CD4-positive, alpha-beta memory T cell (primary cell): Measurements from ENCODE around the gene MAP9. TPM values are rescaled to one million over a fixed set of nuclear protein-coding genes. Genes with fewer than 3 reads are reported as not detected.
"Not testable (repeated sequence)": the region's sequence is repeated elsewhere in the genome, so short reads cannot be mapped to it uniquely, and the experiment has no call there.

ENCODE experiments used
- CTCF ChIA-PET: fragments of 350-600 bp; sonication (Branson Sonifier 250); formaldehyde crosslinking; loops from one replicate; lab custom pipeline; 2021; ENCODE audit warnings: inconsistent platforms; ENCODE audit not compliant: partially characterized antibody; lab: Charles Lee
- POLR2A ChIA-PET: fragments of 350-600 bp; sonication (Branson Sonifier 250); formaldehyde crosslinking; loops from one replicate; lab custom pipeline; 2021; ENCODE audit not compliant: partially characterized antibody; lab: Charles Lee
- DNase-seq, 5 donors: peaks; one replicate each; pipeline versions ENCODE4 v3.0.0 to v3.0.0-alpha.2; 2020 to 2022; ENCODE audit warnings: mixed read lengths in 1 of 5
- H3K27ac ChIP-seq: one replicate; pipeline ENCODE4 v1.7.0; 2013; ENCODE audit warnings: low read depth, low read length
- H3K27me3 ChIP-seq: 2 replicates; pipeline ENCODE4 v1.7.0; 2013; ENCODE audit warnings: mild to moderate bottlenecking, low read length, moderate library complexity; ENCODE audit not compliant: insufficient read depth
- H3K36me3 ChIP-seq: 2 replicates; pipeline ENCODE4 v1.7.0; 2013; ENCODE audit warnings: mild to moderate bottlenecking, low read length, moderate library complexity; ENCODE audit not compliant: insufficient read depth
- H3K4me1 ChIP-seq: 2 replicates; pipeline ENCODE4 v1.7.0; 2013; ENCODE audit warnings: mild to moderate bottlenecking, low read length, moderate library complexity; ENCODE audit not compliant: insufficient read depth
- H3K4me3 ChIP-seq, 2 donors: one replicate each; pipeline ENCODE4 v1.7.0; 2013; ENCODE audit warnings: low read length in 2 of 2, mild to moderate bottlenecking in 1 of 2
- H3K9me3 ChIP-seq, 2 donors: one replicate each; pipeline ENCODE4 v1.7.0; 2013; ENCODE audit warnings: low read length in 2 of 2, control low read depth in 1 of 2; ENCODE audit not compliant: control insufficient read depth in 1 of 2
- H3K27ac Mint-ChIP-seq, 7 donors: one replicate each; pipeline ENCODE4 v1.8.0; 2020 to 2021; ENCODE audit warnings: mixed read lengths in 7 of 7, mild to moderate bottlenecking in 6 of 7, inconsistent platforms in 3 of 7, moderate library complexity in 3 of 7
- H3K27me3 Mint-ChIP-seq, 2 donors: one replicate each; pipeline ENCODE4 v1.8.0; 2020 to 2021; ENCODE audit warnings: mixed read lengths in 2 of 2
- H3K36me3 Mint-ChIP-seq, 2 donors: one replicate each; pipeline ENCODE4 v1.8.0; 2020 to 2021; ENCODE audit warnings: mixed read lengths in 2 of 2, inconsistent platforms in 1 of 2, mild to moderate bottlenecking in 1 of 2
- H3K4me1 Mint-ChIP-seq, 4 donors: one replicate each; pipeline ENCODE4 v1.8.0; 2020 to 2021; ENCODE audit warnings: mixed read lengths in 4 of 4, mild to moderate bottlenecking in 1 of 4
- H3K4me3 Mint-ChIP-seq, 8 donors: one replicate each; pipeline ENCODE4 v1.8.0; 2020 to 2021; ENCODE audit warnings: mixed read lengths in 8 of 8, mild to moderate bottlenecking in 7 of 8, moderate library complexity in 6 of 8, inconsistent platforms in 3 of 8
- H3K9me3 Mint-ChIP-seq, 8 donors: one replicate each; pipeline ENCODE4 v1.8.0; 2020 to 2021; ENCODE audit warnings: mixed read lengths in 8 of 8, mild to moderate bottlenecking in 5 of 8, inconsistent platforms in 3 of 8, moderate library complexity in 1 of 8
- intact Hi-C: fragments of 100-400 bp; cut with micrococcal nuclease; formaldehyde crosslinking; loops from one replicate; pipeline ENCODE4 v1.15.1; 2023
- polyA plus RNA-seq, 2 donors: library from polyadenylated mRNA; unstranded; fragments of 300-500 nt; fragmentation: Illumina TruSeq; gene quantifications; one replicate each; pipeline ENCODE4 v1.2.3, GENCODE V29; 2021
- total RNA-seq, 2 experiments: library from RNA; stranded (reverse); gene quantifications; one replicate each; pipeline ENCODE4 v1.2.3, GENCODE V29; 2021

The MAP9 gene
- total RNA-seq (1 to 10 TPM; 5.8 to 7.9 TPM), polyA plus RNA-seq (1 to 10 TPM; 4.7 to 4.9 TPM)

DNA sequence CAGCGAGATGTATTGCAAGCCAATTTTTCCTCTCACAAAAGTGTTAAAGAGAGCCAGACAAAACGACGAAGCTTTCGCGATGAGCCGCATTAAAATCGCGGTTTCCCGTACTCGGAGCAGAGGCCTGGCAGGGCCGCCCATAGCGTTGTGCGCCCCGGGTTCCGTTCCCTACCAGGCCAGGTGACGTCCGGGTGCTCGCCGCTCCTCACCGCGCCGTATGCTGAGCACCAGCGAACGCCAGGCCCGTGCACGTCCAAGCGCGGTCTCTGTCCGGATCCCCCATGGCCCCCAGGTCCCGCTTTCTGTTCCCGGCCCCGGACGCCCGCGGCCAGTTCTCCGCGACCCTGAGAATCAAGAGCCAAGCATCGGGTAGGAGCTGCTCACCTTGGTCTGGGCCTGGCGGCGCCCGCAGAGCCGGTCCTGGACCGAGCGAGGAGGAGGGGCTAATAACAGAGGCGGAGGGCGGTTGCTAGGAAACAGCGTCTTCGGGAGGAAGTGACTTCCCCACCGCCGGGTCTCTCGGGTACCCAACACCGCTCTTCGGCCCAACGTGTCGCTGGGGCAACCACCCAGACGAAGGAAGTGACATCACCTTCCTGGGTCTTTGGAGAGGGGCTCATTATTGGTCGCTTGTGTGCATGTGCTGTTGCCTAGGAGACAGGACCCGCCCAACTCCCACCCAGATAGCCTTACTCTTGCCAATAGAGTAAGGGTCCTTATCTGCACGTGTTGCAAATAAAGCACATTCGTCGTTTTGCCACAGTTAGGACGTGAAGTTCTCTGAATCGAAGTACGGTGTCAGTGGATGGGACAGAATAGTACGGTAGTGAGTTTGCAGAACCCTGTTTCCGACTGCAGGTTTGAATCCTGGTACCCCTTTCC lies at the start of gene MAP9:
TSS of gene MAP9 (minus strand) at position 579 of the 882 bp plus-strand sequence. CDS start 1,115 bp downstream, outside the sequence.
- peaks cover 0 to 2% of the 10 kb centered on the region in 2 donors for H3K36me3 Mint-ChIP-seq
- POLR2A ChIA-PET, result interaction anchor here (3.8 kb wide), 1 partner anchor 827 kb away, joined by 19 read pairs; the partner anchor contains the start of gene PLRG1

DNA sequence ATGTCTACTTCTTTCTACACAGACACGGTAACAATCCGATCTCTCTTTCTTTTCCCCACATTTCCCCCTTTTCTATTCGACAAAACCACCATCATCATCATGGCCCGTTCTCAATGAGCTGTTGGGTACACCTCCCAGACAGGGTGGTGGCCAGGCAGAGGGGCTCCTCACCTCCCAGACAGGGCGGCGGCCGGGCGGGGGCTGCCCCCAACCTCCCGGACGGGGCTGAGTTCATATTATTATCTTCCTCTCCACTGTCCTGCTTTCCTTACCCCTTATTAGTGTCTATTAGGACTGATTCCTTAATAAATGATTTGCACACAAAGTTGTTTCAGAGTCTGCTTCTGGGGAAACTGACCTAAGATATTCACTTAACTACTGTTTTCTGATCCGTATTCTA lies 48.0 kb upstream of the MAP9 start:
- CTCF ChIA-PET, H3K27me3 ChIP-seq, H3K9me3 ChIP-seq, H3K4me1 ChIP-seq, H3K4me3 Mint-ChIP-seq, POLR2A ChIA-PET, H3K27ac Mint-ChIP-seq, H3K4me1 Mint-ChIP-seq, DNase-seq, intact Hi-C loops, H3K36me3 Mint-ChIP-seq, H3K36me3 ChIP-seq, H3K4me3 ChIP-seq, H3K27ac ChIP-seq: not testable (repeated sequence)
- Mint-ChIP-seq H3K9me3 (peaks cover 0 to 16% (median 8%) of the 10 kb centered on the region in 8 donors), H3K27me3 (peaks cover 6 to 22% of the 10 kb centered on the region in 2 donors)

More for the DNA sequence above, at the start of gene MAP9:
- intact Hi-C loops, result loop anchor here (1.0 kb wide), 2 partner anchors 577 to 826 kb away; partner anchors contain the start of genes CTSO and PLRG1
- peak; percentile 89 to 95 (median 93) for DNase-seq
- Mint-ChIP-seq H3K27me3 (no peaks in the 10 kb centered on the region), H3K27ac (peak within 1 kb of the TSS; percentile 95 to 99 (median 96)), H3K4me3 (peak within 1 kb of the TSS; percentile 86 to 92 (median 90)), H3K4me1 (peaks cover 12 to 27% (median 18%) of the 10 kb centered on the region in 4 donors), H3K9me3 (no peaks in the 10 kb centered on the region)
- no peaks in the 10 kb centered on the region for H3K36me3 ChIP-seq
- peaks cover 15% of the 10 kb centered on the region for H3K4me1 ChIP-seq
- H3K4me3 ChIP-seq, result peak within 1 kb of the TSS; percentile 24 to 60
- peak within 1 kb of the TSS; percentile 69 for H3K27ac ChIP-seq
- H3K9me3 ChIP-seq, result no peaks in the 10 kb centered on the region
- no peaks in the 10 kb centered on the region for H3K27me3 ChIP-seq
- CTCF ChIA-PET, result interaction anchor here (4.3 kb wide), 1 partner anchor 826 kb away, joined by 37 read pairs; the partner anchor contains the start of gene PLRG1

DNA sequence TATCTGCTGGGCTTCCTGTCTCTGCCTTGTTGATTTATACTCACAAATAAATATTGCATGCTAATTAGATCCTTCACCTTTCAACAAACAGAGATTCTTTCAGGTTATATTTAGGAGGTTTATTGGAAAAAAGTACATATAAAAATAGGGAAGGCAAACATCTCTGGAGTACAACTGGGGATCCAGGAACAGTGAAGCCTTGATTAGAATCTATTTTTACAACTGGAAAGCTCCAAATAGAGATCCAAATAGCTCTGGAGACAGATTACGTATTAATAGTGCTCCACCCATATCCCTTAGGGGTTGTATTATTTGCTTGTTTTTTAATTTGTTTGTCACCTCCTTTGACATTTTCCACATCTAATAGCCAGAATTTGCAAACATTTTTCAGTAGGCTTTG lies 46.9 kb upstream of the MAP9 start:
- no peak overlapping the region for H3K4me3 ChIP-seq
- H3K27me3 ChIP-seq, result peaks cover 3% of the 10 kb centered on the region
- H3K27ac Mint-ChIP-seq, result no peak overlapping the region
- H3K27me3 Mint-ChIP-seq, result peaks cover 6 to 18% of the 10 kb centered on the region in 2 donors
- no peaks in the 10 kb centered on the region for H3K4me1 ChIP-seq
- no peaks in the 10 kb centered on the region for H3K9me3 ChIP-seq
- H3K36me3 Mint-ChIP-seq, result no peaks in the 10 kb centered on the region
- peaks cover 0 to 16% (median 9%) of the 10 kb centered on the region in 8 donors for H3K9me3 Mint-ChIP-seq
- ChIA-PET CTCF (no interaction called here), POLR2A (no interaction called here)
- H3K27ac ChIP-seq, result no peak overlapping the region
- intact Hi-C loops, result no loop called here
- DNase-seq, result no peak
- H3K4me1 Mint-ChIP-seq, result no peaks in the 10 kb centered on the region
- H3K36me3 ChIP-seq, result no peaks in the 10 kb centered on the region
- no peak overlapping the region for H3K4me3 Mint-ChIP-seq

DNA sequence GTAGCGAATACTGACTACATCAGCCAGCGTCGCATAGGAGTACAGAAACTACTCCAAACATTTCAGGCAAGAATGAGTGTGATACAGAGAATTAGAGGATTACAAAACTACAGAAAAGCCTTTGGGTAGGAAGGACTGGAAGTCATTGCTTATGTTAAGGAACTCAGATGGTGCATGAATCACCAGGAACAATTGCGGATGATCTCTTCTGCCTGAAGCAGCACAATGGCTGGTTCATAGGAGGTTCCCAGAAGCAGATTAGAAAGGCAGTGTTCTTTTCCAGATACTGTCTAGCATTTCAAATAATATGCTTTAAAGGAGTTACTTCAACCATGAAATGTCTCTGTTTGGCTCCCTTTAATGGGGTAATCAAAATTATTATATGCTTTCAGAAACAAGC lies 42.5 kb upstream of the MAP9 start:
- Histone ChIP-seq H3K27me3 (peaks cover 3% of the 10 kb centered on the region), H3K27ac (no peak overlapping the region), H3K4me1 (no peaks in the 10 kb centered on the region), H3K9me3 (no peaks in the 10 kb centered on the region), H3K36me3 (no peaks in the 10 kb centered on the region), H3K4me3 (no peak overlapping the region)
- Mint-ChIP-seq H3K27me3 (peaks cover 9 to 15% of the 10 kb centered on the region in 2 donors), H3K4me1 (no peaks in the 10 kb centered on the region), H3K36me3 (no peaks in the 10 kb centered on the region), H3K4me3 (no peak overlapping the region), H3K9me3 (peaks cover 0 to 5% (median 1%) of the 10 kb centered on the region in 8 donors), H3K27ac (no peak overlapping the region)
- CTCF ChIA-PET, result no interaction called here
- DNase-seq, result no peak
- POLR2A ChIA-PET, result no interaction called here
- intact Hi-C loops, result no loop called here

DNA sequence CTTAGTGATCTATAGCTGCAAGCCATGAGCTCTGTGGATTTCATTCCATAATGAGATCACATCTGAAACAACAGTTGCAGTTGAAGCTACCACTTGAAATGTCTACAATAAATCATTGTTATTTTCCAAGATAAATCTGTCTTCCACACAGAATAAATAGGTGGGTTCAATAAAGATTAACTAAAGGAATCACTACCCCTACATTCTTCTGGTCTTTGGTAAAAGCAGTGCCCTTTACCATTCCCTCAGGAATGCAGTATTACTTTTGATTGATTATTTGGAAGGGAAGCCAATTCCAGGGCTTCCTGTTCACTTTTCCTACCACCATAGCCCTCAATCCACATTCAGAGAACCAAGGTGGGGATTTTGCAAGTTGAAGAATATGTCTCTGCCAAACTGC lies 38.9 kb upstream of the MAP9 start:
- H3K4me3 ChIP-seq, result no peak overlapping the region
- DNase-seq, result no peak
- Mint-ChIP-seq H3K4me3 (no peak overlapping the region), H3K4me1 (no peaks in the 10 kb centered on the region), H3K9me3 (peaks cover 0 to 3% (median 0%) of the 10 kb centered on the region in 8 donors), H3K27ac (no peak overlapping the region), H3K36me3 (no peaks in the 10 kb centered on the region), H3K27me3 (peaks cover 4 to 5% of the 10 kb centered on the region in 2 donors)
- POLR2A ChIA-PET, result no interaction called here
- no peaks in the 10 kb centered on the region for H3K4me1 ChIP-seq
- intact Hi-C loops, result no loop called here
- H3K36me3 ChIP-seq, result no peaks in the 10 kb centered on the region
- H3K27me3 ChIP-seq, result no peaks in the 10 kb centered on the region
- H3K27ac ChIP-seq, result no peak overlapping the region
- CTCF ChIA-PET, result no interaction called here
- H3K9me3 ChIP-seq, result no peaks in the 10 kb centered on the region

DNA sequence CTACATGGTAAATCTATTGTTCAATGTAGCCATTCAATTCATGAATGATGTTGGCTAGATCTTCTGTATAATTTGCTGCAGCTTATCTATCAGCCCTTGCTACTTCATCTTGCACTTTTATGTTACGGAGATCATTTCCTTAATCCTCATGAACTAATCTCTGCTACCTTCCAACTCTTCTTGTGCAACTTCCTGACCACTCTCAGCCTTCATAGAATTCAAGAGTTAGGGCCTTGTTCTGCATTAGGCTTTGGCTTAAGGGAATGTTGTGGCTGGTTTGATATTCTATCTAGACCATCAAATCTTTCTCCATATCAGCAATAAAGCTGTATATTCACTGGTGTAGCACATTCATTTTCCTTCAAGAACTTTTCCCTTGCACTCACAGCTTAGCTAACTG lies 36.7 kb upstream of the MAP9 start:
- DNase-seq, result no peak
- CTCF ChIA-PET, result no interaction called here
- Mint-ChIP-seq H3K36me3 (no peaks in the 10 kb centered on the region), H3K4me1 (no peaks in the 10 kb centered on the region), H3K9me3 (no peaks in the 10 kb centered on the region), H3K4me3 (no peak overlapping the region), H3K27ac (no peak overlapping the region), H3K27me3 (peaks cover 1 to 6% of the 10 kb centered on the region in 2 donors)
- H3K27me3 ChIP-seq, result no peaks in the 10 kb centered on the region
- no peaks in the 10 kb centered on the region for H3K36me3 ChIP-seq
- POLR2A ChIA-PET, result no interaction called here
- H3K27ac ChIP-seq, result no peak overlapping the region
- H3K9me3 ChIP-seq, result no peaks in the 10 kb centered on the region
- intact Hi-C loops, result no loop called here
- H3K4me3 ChIP-seq, result no peak overlapping the region
- no peaks in the 10 kb centered on the region for H3K4me1 ChIP-seq

DNA sequence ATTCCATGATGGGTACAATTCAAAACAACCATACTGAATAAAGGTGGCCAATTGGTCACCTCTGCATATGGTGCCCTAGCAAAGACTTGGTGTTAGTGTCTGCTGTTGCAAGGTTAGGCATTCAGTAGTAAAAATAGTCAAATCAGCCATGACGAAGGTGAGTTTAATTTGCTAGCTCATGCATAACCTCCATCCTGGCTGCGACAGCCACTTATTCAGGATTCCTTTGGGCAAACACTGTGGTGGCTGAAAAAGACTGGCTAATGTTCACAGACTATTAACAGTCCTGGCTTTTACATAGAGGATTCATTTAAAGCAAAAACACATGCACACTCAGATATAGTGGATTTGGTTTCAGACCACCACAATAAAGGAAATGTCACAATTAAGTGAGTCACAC lies 34.8 kb upstream of the MAP9 start:
- H3K4me1 ChIP-seq, result no peaks in the 10 kb centered on the region
- H3K36me3 ChIP-seq, result no peaks in the 10 kb centered on the region
- intact Hi-C loops, result no loop called here
- no peak overlapping the region for H3K4me3 ChIP-seq
- ChIA-PET CTCF (no interaction called here), POLR2A (no interaction called here)
- DNase-seq, result no peak
- no peaks in the 10 kb centered on the region for H3K27me3 ChIP-seq
- Mint-ChIP-seq H3K27ac (no peak overlapping the region), H3K4me1 (no peaks in the 10 kb centered on the region), H3K27me3 (peaks cover 1 to 4% of the 10 kb centered on the region in 2 donors), H3K9me3 (no peaks in the 10 kb centered on the region), H3K4me3 (no peak overlapping the region), H3K36me3 (no peaks in the 10 kb centered on the region)
- H3K9me3 ChIP-seq, result no peaks in the 10 kb centered on the region
- no peak overlapping the region for H3K27ac ChIP-seq
